ENCODE data around the gene SENP1.

DNA sequence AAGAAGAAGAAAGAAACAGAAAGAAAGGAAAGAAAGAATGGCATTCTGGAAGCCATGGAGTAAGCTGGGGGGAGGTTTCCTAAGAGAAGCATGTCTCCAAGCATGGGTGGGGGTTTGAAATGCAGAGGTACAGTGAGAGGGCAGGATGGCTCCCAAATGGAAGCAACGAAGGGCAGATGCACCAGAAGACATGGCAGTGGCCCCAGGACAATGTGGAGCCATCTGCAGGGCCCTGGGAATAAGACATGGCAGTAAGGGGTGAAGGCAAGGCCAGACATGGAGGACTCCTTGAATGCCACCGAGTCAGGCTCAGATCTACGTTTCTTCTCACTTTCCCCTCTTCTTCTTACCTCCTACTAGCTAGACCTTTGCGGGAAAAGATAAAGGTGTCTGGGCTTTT, 96.9 kb downstream of the SENP1 start:
- TF ChIP-seq CREB1 (IDR thresholded peaks at IDR 0.05) (no peak), CREB1 (CRISPR knock-in tag; IDR thresholded peaks at IDR 0.05) (no peak), NFRKB (IDR thresholded peaks at IDR 0.05) (no peak), REL (CRISPR knock-in tag; conservative IDR thresholded peaks at IDR 0.05) (no peak), TAF1 (CRISPR knock-in tag; IDR thresholded peaks at IDR 0.05) (no peak), CTCF (CRISPR knock-in tag; IDR thresholded peaks at IDR 0.05) (no peak), NCOA2 (CRISPR knock-in tag; IDR thresholded peaks at IDR 0.05) (no peak)
- TF ChIP-seq, protein P1, sequence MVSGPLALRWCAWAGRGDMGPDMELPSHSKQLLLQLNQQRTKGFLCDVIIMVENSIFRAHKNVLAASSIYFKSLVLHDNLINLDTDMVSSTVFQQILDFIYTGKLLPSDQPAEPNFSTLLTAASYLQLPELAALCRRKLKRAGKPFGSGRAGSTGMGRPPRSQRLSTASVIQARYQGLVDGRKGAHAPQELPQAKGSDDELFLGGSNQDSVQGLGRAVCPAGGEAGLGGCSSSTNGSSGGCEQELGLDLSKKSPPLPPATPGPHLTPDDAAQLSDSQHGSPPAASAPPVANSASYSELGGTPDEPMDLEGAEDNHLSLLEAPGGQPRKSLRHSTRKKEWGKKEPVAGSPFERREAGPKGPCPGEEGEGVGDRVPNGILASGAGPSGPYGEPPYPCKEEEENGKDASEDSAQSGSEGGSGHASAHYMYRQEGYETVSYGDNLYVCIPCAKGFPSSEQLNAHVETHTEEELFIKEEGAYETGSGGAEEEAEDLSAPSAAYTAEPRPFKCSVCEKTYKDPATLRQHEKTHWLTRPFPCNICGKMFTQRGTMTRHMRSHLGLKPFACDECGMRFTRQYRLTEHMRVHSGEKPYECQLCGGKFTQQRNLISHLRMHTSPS (CRISPR knock-in tag; IDR thresholded peaks at IDR 0.05; ENCODE audit: low read depth): no peak
- TF ChIP-seq, protein P2, sequence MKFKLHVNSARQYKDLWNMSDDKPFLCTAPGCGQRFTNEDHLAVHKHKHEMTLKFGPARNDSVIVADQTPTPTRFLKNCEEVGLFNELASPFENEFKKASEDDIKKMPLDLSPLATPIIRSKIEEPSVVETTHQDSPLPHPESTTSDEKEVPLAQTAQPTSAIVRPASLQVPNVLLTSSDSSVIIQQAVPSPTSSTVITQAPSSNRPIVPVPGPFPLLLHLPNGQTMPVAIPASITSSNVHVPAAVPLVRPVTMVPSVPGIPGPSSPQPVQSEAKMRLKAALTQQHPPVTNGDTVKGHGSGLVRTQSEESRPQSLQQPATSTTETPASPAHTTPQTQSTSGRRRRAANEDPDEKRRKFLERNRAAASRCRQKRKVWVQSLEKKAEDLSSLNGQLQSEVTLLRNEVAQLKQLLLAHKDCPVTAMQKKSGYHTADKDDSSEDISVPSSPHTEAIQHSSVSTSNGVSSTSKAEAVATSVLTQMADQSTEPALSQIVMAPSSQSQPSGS (CRISPR knock-in tag; IDR thresholded peaks at IDR 0.05): no peak

Measured in HepG2 (cell line).